Natural killer cell (primary cell): ENCODE data around the gene IPO7. TPM values are rescaled to one million over a fixed set of nuclear protein-coding genes. Genes with fewer than 3 reads are reported as not detected.
A peak's percentile ranks its signal among the peaks of the same experiment; 100 is the strongest.

Experiments
- ATAC-seq, 3 donors: fragments of 150-1000 bp in 2 of 3; fragments of 200-7000 bp in 1 of 3; cut with Tn5 transposase; 1 replicate in 1 of 3; 2 replicates in 2 of 3; pipeline ENCODE4 v1.10.0; 2021; ENCODE audit warnings: mild to moderate bottlenecking in 2 of 3, moderate library complexity in 2 of 3
- DNase-seq, 2 donors: peaks; one replicate each; pipeline versions ENCODE4 v3.0.0 to v3.0.0-alpha.2; 2013 to 2021; ENCODE audit warnings: mixed read lengths in 1 of 2
- H3K27ac ChIP-seq: one replicate; pipeline ENCODE4 v1.5.1; 2013; ENCODE audit warnings: mild to moderate bottlenecking, low read length
- H3K27me3 ChIP-seq: one replicate; pipeline ENCODE4 v1.6.1; 2013; ENCODE audit warnings: low read length; ENCODE audit not compliant: control insufficient read depth, insufficient read depth
- H3K36me3 ChIP-seq: one replicate; pipeline ENCODE4 v1.6.1; 2013; ENCODE audit warnings: low read length; ENCODE audit not compliant: control insufficient read depth, insufficient read depth
- H3K4me1 ChIP-seq: one replicate; pipeline ENCODE4 v1.6.1; 2013; ENCODE audit warnings: low read length; ENCODE audit not compliant: control insufficient read depth, insufficient read depth
- H3K4me3 ChIP-seq: one replicate; pipeline ENCODE4 v1.5.1; 2013; ENCODE audit warnings: low read length
- H3K9me3 ChIP-seq: one replicate; pipeline ENCODE4 v1.6.1; 2013; ENCODE audit warnings: low read length; ENCODE audit not compliant: control insufficient read depth, insufficient read depth
- H3K27ac Mint-ChIP-seq, 2 donors: one replicate each; pipeline ENCODE4 v1.8.0; 2022; ENCODE audit warnings: mild to moderate bottlenecking in 2 of 2, mixed read lengths in 2 of 2, moderate library complexity in 1 of 2
- H3K27me3 Mint-ChIP-seq, 2 donors: one replicate each; pipeline ENCODE4 v1.8.0; 2022; ENCODE audit warnings: low read depth in 2 of 2, mixed read lengths in 2 of 2
- H3K36me3 Mint-ChIP-seq: one replicate; pipeline ENCODE4 v1.8.0; 2022; ENCODE audit warnings: mixed read lengths
- H3K4me1 Mint-ChIP-seq, 2 donors: one replicate each; pipeline ENCODE4 v1.8.0; 2022; ENCODE audit warnings: mixed read lengths in 2 of 2
- H3K4me3 Mint-ChIP-seq: one replicate; pipeline ENCODE4 v1.8.0; 2022; ENCODE audit warnings: mild to moderate bottlenecking, moderate library complexity, mixed read lengths
- H3K9me3 Mint-ChIP-seq, 2 donors: one replicate each; pipeline ENCODE4 v1.8.0; 2022; ENCODE audit warnings: mixed read lengths in 2 of 2
- WGBS: methylation state at CpG from one replicate; pipeline ENCODE4 v1.1.7; 2013; ENCODE audit warnings: missing lambda C conversion rate; ENCODE audit not compliant: insufficient coverage; 5-methylcytosine and 5-hydroxymethylcytosine counted together
- intact Hi-C: fragments of 100-400 bp; cut with micrococcal nuclease; formaldehyde crosslinking; loops from one replicate; pipeline ENCODE4 v1.14.2; 2022
- total RNA-seq, 4 donors: library from RNA; stranded (reverse); fragments of 120-200 nt in 1 of 4; gene quantifications; one replicate each; pipeline versions ENCODE4 v1.2.3 to v1.2.4, GENCODE V29; 2013 to 2022
- TF ChIP-seq, protein P1 (sequence below): fragments of 200-600 bp; IDR thresholded peaks from one replicate; pipeline ENCODE4 v1.8.0; 2022; ENCODE audit warnings: antibody characterized with exemption

The IPO7 gene
- total RNA-seq, 3 donors from 2014 or later (not counting 1 experiment from before 2014, with no cell fraction given): 47.2 to 62.3 (median 58.0) TPM

DNA sequence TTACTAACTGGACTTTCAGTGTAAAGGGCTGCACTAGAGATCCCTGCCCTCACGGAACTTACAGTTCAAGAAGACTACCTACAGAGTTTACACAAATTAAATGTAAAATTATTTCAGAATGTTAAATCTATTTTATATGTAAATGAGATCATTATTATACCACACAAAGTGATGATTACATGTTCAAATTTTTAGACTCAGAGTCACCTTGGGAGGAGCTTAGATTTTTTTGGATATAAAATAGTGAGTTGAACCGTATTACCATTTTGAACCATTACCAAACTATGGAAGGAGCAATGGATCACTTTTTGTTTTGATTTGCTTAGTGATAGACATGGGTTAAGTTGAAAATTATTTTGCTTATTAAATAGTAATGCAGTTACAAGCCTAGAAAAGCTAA is 1.6 kb downstream of the IPO7 start:
- TF ChIP-seq, protein P1, sequence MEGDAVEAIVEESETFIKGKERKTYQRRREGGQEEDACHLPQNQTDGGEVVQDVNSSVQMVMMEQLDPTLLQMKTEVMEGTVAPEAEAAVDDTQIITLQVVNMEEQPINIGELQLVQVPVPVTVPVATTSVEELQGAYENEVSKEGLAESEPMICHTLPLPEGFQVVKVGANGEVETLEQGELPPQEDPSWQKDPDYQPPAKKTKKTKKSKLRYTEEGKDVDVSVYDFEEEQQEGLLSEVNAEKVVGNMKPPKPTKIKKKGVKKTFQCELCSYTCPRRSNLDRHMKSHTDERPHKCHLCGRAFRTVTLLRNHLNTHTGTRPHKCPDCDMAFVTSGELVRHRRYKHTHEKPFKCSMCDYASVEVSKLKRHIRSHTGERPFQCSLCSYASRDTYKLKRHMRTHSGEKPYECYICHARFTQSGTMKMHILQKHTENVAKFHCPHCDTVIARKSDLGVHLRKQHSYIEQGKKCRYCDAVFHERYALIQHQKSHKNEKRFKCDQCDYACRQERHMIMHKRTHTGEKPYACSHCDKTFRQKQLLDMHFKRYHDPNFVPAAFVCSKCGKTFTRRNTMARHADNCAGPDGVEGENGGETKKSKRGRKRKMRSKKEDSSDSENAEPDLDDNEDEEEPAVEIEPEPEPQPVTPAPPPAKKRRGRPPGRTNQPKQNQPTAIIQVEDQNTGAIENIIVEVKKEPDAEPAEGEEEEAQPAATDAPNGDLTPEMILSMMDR: no peak
- Histone ChIP-seq H3K4me3 (no peak overlapping the region), H3K27me3 (no peaks in the 10 kb centered on the region), H3K9me3 (no peaks in the 10 kb centered on the region), H3K27ac (no peak overlapping the region), H3K4me1 (peaks cover 12% of the 10 kb centered on the region), H3K36me3 (peaks cover 1% of the 10 kb centered on the region)
- H3K9me3 Mint-ChIP-seq: no peaks in the 10 kb centered on the region
- ATAC-seq: no peak
- no CpG with 5 or more reads among the region's 2 CpGs for WGBS
- H3K27ac Mint-ChIP-seq: peak overlapping the region in 1 of 2 donors; percentile 91
- no peaks in the 10 kb centered on the region for H3K27me3 Mint-ChIP-seq
- no peaks in the 10 kb centered on the region for H3K36me3 Mint-ChIP-seq
- no peak for DNase-seq
- intact Hi-C loops: no loop called here
- peaks cover 33 to 35% of the 10 kb centered on the region in 2 donors for H3K4me1 Mint-ChIP-seq
- H3K4me3 Mint-ChIP-seq: peak overlapping the region; percentile 95

GRCh38 chr11:9386901-9387300 is 2.4 kb downstream of the IPO7 start:
- peak overlapping the region in 1 of 2 donors; percentile 75 for H3K27ac Mint-ChIP-seq
- Histone ChIP-seq H3K4me3 (no peak overlapping the region), H3K9me3 (no peaks in the 10 kb centered on the region), H3K4me1 (peaks cover 12% of the 10 kb centered on the region), H3K27ac (no peak overlapping the region), H3K27me3 (no peaks in the 10 kb centered on the region), H3K36me3 (peaks cover 1% of the 10 kb centered on the region)
- peaks cover 33 to 35% of the 10 kb centered on the region in 2 donors for H3K4me1 Mint-ChIP-seq
- WGBS: 20% methylated on average over 1 of the region's 1 CpG
- TF ChIP-seq, protein P1: no peak
- intact Hi-C loops: no loop called here
- H3K36me3 Mint-ChIP-seq: no peaks in the 10 kb centered on the region
- H3K9me3 Mint-ChIP-seq: no peaks in the 10 kb centered on the region
- H3K4me3 Mint-ChIP-seq: peak overlapping the region; percentile 65
- DNase-seq: no peak
- H3K27me3 Mint-ChIP-seq: no peaks in the 10 kb centered on the region
- no peak for ATAC-seq

DNA sequence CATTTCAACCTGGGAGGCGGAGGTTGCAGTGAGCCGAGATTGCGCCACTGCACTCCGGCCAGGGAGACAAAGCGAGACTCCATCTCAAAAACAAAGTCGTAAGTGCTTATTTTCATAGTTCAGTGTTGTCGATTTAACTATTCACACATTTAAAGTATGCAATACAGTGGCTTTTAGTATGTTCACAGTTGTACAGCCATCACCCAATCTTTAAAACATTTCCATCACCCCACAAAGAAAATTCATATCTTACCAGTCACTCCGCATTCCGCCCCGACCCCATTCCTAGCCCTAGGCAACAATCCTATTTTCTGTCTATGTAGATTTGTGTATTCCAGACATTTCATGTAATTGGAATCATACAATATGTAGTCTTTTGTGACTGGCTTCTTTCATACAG is 11.9 kb downstream of the IPO7 start:
- Histone ChIP-seq H3K27me3 (no peaks in the 10 kb centered on the region), H3K4me3 (no peak overlapping the region), H3K4me1 (peaks cover 13% of the 10 kb centered on the region), H3K36me3 (peaks cover 2% of the 10 kb centered on the region), H3K9me3 (no peaks in the 10 kb centered on the region), H3K27ac (no peak overlapping the region)
- TF ChIP-seq, protein P1: no peak
- Mint-ChIP-seq H3K4me3 (no peak overlapping the region), H3K4me1 (peaks cover 46 to 49% of the 10 kb centered on the region in 2 donors), H3K27me3 (no peaks in the 10 kb centered on the region), H3K36me3 (no peaks in the 10 kb centered on the region), H3K27ac (no peak overlapping the region), H3K9me3 (no peaks in the 10 kb centered on the region)
- WGBS: 98% methylated on average over 7 of the region's 10 CpGs
- intact Hi-C loops: no loop called here
- DNase-seq (no peak), ATAC-seq (no peak)

DNA sequence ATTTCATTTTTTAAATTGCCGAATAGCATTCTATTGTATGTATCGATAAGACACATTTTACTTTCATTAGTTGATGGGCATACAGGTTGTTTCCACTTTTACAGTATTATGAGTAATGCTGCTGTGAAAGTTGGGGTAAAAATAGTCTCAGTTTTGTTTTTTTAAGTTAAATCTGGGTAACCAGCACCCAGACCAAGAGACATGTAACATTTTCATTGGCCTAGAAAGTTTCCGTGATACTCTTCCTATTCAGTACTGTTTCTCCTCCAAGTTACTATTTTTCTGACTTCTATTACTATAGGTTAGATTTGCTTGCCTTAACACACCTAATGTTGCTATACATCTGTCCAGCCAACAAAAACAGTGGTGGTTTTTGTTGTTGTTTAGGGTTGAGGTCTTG is 12.3 kb downstream of the IPO7 start:
- intact Hi-C loops: no loop called here
- H3K27me3 Mint-ChIP-seq: no peaks in the 10 kb centered on the region
- Histone ChIP-seq H3K27ac (no peak overlapping the region), H3K4me1 (peaks cover 13% of the 10 kb centered on the region), H3K4me3 (no peak overlapping the region), H3K9me3 (no peaks in the 10 kb centered on the region), H3K36me3 (peaks cover 2% of the 10 kb centered on the region), H3K27me3 (no peaks in the 10 kb centered on the region)
- no peaks in the 10 kb centered on the region for H3K36me3 Mint-ChIP-seq
- H3K4me3 Mint-ChIP-seq: no peak overlapping the region
- DNase-seq: no peak
- no peak overlapping the region for H3K27ac Mint-ChIP-seq
- no peaks in the 10 kb centered on the region for H3K9me3 Mint-ChIP-seq
- H3K4me1 Mint-ChIP-seq: peaks cover 46 to 49% of the 10 kb centered on the region in 2 donors
- no peak for ATAC-seq
- TF ChIP-seq, protein P1: no peak
- WGBS: 100% methylated on average over 1 of the region's 3 CpGs
